ENCODE data around the gene CDK4. TPM values are rescaled to one million over a fixed set of nuclear protein-coding genes. Genes with fewer than 3 reads are reported as not detected.

CDK4 gene
- total RNA-seq, 4 donors from 2014 or later = 95.2 to 137 (median 113) TPM

GRCh38 chr12:57718641-57719528, 33.2 kb downstream of the CDK4 start:
- no peak for DNase-seq
- H3K4me1 ChIP-seq = no peaks in the 10 kb centered on the region
- WGBS, 2 donors = 97 to 98% methylated on average over 15 of the region's 15 CpGs

GRCh38 chr12:57717846-57718640, 34.1 kb downstream of the CDK4 start:
- no peak overlapping the region for H3K27ac ChIP-seq
- no peak for DNase-seq
- H3K27me3 ChIP-seq = no peaks in the 10 kb centered on the region
- H3K4me1 ChIP-seq = no peaks in the 10 kb centered on the region
- intact Hi-C loops (cut with DNase I) = no loop called here
- H3K9me3 ChIP-seq = no peaks in the 10 kb centered on the region
- peaks cover 48 to 50% of the 10 kb centered on the region in 2 donors for H3K36me3 ChIP-seq
- no peak overlapping the region for H3K4me3 ChIP-seq (replicated peaks in 1 of 3)
- WGBS, 2 donors = 95 to 96% methylated on average over 21 to 22 of the region's 22 CpGs
- TF ChIP-seq CTCF (IDR thresholded peaks at IDR 0.05) (no peak), POLR2A (IDR thresholded peaks at IDR 0.05) (no peak)

More at GRCh38 chr12:57718641-57719528, 33.2 kb downstream of the CDK4 start:
- H3K27ac ChIP-seq = no peak overlapping the region
- TF ChIP-seq POLR2A (IDR thresholded peaks at IDR 0.05) = no peak
- TF ChIP-seq CTCF (IDR thresholded peaks at IDR 0.05) = no peak
- intact Hi-C loops (cut with DNase I) = no loop called here
- H3K4me3 ChIP-seq (replicated peaks in 1 of 3) = no peak overlapping the region
- H3K9me3 ChIP-seq = no peaks in the 10 kb centered on the region
- no peaks in the 10 kb centered on the region for H3K27me3 ChIP-seq
- peaks cover 48 to 50% of the 10 kb centered on the region in 2 donors for H3K36me3 ChIP-seq

- Histone ChIP-seq H3K27ac (no peak overlapping the region), H3K4me1 (no peaks in the 10 kb centered on the region), H3K36me3 (peaks cover 48 to 50% of the 10 kb centered on the region in 2 donors), H3K9me3 (no peaks in the 10 kb centered on the region), H3K4me3 (replicated peaks in 1 of 3) (no peak overlapping the region), H3K27me3 (no peaks in the 10 kb centered on the region)
- intact Hi-C loops (cut with DNase I) = no loop called here
- 97 to 98% methylated on average over 5 of the region's 5 CpGs for WGBS, 2 donors
- TF ChIP-seq POLR2A (IDR thresholded peaks at IDR 0.05) (no peak), CTCF (IDR thresholded peaks at IDR 0.05) (no peak)
- no peak for DNase-seq
These were observed 35.0 kb downstream of the CDK4 start for GRCh38 chr12:57717131-57717530.

- no peak for DNase-seq
- no peaks in the 10 kb centered on the region for H3K27me3 ChIP-seq
- WGBS, 2 donors = 95% methylated on average over 4 of the region's 4 CpGs
- H3K9me3 ChIP-seq = no peaks in the 10 kb centered on the region
- H3K36me3 ChIP-seq = peaks cover 48 to 53% of the 10 kb centered on the region in 2 donors
- H3K4me3 ChIP-seq (replicated peaks in 1 of 3) = no peak overlapping the region
- no peak for TF ChIP-seq POLR2A (IDR thresholded peaks at IDR 0.05)
- no peak for TF ChIP-seq CTCF (IDR thresholded peaks at IDR 0.05)
- H3K27ac ChIP-seq = no peak overlapping the region
- H3K4me1 ChIP-seq = no peaks in the 10 kb centered on the region
- intact Hi-C loops (cut with DNase I) = no loop called here
These were observed 35.8 kb downstream of the CDK4 start for GRCh38 chr12:57716305-57716704.

Measured in thyroid gland (tissue), 4 donors.